ENCODE data around the gene PRLR.

PRLR gene

DNA sequence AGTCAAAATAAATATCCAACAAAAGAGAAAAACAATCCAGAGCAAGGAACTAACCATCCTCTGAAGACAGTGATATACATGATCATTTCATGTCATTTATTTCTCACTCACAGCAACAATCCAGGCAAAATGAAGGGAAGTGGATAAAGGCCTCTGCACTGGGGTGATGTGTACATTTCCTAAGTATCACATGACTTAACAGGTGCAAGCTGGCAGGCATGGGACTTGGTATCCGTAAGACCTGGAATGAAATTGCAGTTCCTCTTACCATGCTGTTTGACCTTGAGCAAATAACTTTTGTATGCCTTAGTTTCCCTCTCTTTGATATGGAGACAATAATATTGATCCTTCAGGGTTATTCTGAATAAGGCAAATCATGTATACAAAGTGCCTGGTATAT, 77.6 kb downstream of the PRLR start:
- TF ChIP-seq, protein P1, sequence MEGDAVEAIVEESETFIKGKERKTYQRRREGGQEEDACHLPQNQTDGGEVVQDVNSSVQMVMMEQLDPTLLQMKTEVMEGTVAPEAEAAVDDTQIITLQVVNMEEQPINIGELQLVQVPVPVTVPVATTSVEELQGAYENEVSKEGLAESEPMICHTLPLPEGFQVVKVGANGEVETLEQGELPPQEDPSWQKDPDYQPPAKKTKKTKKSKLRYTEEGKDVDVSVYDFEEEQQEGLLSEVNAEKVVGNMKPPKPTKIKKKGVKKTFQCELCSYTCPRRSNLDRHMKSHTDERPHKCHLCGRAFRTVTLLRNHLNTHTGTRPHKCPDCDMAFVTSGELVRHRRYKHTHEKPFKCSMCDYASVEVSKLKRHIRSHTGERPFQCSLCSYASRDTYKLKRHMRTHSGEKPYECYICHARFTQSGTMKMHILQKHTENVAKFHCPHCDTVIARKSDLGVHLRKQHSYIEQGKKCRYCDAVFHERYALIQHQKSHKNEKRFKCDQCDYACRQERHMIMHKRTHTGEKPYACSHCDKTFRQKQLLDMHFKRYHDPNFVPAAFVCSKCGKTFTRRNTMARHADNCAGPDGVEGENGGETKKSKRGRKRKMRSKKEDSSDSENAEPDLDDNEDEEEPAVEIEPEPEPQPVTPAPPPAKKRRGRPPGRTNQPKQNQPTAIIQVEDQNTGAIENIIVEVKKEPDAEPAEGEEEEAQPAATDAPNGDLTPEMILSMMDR (IDR thresholded peaks at IDR 0.05; ENCODE audit: extremely low read depth, insufficient read depth, missing control alignments) = no peak
- in situ Hi-C loops (cut with MboI; ENCODE audit: low pct_unique_long_range_greater_than_20kb, low sequenced_read_pairs, unreplicated experiment) = no loop called here
- no peak for DNase-seq (ENCODE audit: low spot score)

DNA sequence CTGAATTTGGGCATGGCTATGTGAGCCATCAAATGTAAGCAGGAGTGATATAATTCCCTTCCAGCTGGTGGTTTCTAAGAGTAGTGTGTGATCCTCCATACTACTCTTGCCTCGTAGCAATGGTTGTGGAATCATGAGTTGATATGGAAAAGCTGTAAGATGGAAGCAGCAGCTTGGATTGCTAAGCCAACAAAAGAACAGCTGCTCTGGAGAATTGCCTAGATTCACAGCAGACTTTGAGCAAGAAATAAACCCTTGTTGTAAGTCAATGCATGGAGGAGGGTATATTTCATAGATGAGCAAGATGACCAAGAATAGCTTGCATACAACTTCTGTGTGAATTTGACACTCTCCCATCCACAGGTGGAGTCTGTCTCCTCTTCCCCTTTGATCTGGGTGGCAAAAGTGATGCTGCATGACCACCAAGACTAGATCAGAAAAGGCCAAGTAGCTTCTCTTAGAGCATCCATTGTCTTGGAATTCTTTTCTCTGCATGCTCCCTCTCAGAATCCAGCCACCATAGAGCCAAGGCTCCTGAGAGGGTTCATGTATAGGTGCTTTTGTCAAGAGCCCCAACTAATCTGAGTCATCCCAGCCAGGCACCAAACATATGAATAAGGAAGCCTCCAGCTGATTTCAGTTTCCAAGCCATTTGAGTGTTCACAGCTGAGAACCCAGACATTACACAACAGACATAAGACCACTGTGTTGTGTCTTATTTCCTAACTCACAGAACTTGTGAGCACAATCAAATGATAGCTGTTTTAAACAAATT, 79.0 kb downstream of the PRLR start:
- in situ Hi-C loops (cut with MboI; ENCODE audit: low pct_unique_long_range_greater_than_20kb, low sequenced_read_pairs, unreplicated experiment) = no loop called here
- TF ChIP-seq, protein P1 (IDR thresholded peaks at IDR 0.05; ENCODE audit: extremely low read depth, insufficient read depth, missing control alignments) = no peak
- DNase-seq (ENCODE audit: low spot score) = no peak

- in situ Hi-C loops (cut with MboI; ENCODE audit: low pct_unique_long_range_greater_than_20kb, low sequenced_read_pairs, unreplicated experiment) = no loop called here
- DNase-seq (ENCODE audit: low spot score) = no peak
- TF ChIP-seq, protein P1 (IDR thresholded peaks at IDR 0.05; ENCODE audit: extremely low read depth, insufficient read depth, missing control alignments) = no peak
Measured at GRCh38 chr5:35149041-35149440, 81.2 kb downstream of the PRLR start.

DNA sequence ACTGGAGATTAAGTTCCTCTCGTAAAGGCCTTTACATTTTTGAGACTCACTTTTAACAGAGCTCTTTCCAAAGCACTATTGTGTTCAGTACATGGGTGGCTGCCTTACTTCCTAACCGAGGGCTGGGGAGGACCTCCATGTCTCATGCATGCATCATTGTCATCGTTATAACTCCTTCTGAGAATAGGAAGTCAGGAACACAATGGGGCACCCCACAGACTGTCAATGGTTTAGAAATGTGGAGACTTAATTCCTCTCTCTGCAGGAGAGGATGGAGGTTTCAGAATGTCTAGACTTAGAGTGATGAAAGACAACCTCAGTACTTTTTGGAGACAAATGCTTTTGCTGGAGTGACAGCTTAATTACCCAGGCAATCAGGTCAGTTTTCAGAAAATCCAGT, 83.9 kb downstream of the PRLR start:
- DNase-seq (ENCODE audit: low spot score) = no peak
- in situ Hi-C loops (cut with MboI; ENCODE audit: low pct_unique_long_range_greater_than_20kb, low sequenced_read_pairs, unreplicated experiment) = no loop called here
- TF ChIP-seq, protein P1 (IDR thresholded peaks at IDR 0.05; ENCODE audit: extremely low read depth, insufficient read depth, missing control alignments) = no peak

GRCh38 chr5:35145691-35146317, 84.5 kb downstream of the PRLR start:
- in situ Hi-C loops (cut with MboI; ENCODE audit: low pct_unique_long_range_greater_than_20kb, low sequenced_read_pairs, unreplicated experiment) = no loop called here
- no peak for DNase-seq (ENCODE audit: low spot score)
- TF ChIP-seq, protein P1 (IDR thresholded peaks at IDR 0.05; ENCODE audit: extremely low read depth, insufficient read depth, missing control alignments) = no peak

GRCh38 chr5:35145012-35145411, 85.3 kb downstream of the PRLR start:
- TF ChIP-seq, protein P1 (IDR thresholded peaks at IDR 0.05; ENCODE audit: extremely low read depth, insufficient read depth, missing control alignments) = no peak
- in situ Hi-C loops (cut with MboI; ENCODE audit: low pct_unique_long_range_greater_than_20kb, low sequenced_read_pairs, unreplicated experiment) = no loop called here
- no peak for DNase-seq (ENCODE audit: low spot score)

Measured in GM13977 (cell line).